RPMI8226 (cell line): ENCODE measurements around the gene NUDT7.

Experiments used
- DNase-seq: peaks from one replicate; pipeline ENCODE4 v3.0.0-alpha.2; 2015

The NUDT7 gene

DNA sequence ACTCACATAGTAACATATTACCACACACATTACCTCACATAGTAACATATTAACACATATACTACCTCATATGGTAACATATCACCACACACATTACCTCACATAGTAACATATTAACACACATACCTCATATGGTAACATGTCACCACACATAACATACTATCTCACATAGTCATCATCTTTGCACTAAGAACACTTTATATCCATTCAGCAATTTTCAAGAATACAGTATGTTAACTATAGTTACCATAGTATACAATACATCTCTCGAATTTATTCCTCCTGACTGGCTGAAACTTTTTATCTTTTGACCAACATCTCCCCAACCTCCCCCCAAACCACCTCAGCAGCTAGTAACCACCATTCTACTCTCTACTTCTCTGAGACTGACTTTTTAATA lies 7.6 kb downstream of the NUDT7 start:
- DNase-seq = no peak

DNA sequence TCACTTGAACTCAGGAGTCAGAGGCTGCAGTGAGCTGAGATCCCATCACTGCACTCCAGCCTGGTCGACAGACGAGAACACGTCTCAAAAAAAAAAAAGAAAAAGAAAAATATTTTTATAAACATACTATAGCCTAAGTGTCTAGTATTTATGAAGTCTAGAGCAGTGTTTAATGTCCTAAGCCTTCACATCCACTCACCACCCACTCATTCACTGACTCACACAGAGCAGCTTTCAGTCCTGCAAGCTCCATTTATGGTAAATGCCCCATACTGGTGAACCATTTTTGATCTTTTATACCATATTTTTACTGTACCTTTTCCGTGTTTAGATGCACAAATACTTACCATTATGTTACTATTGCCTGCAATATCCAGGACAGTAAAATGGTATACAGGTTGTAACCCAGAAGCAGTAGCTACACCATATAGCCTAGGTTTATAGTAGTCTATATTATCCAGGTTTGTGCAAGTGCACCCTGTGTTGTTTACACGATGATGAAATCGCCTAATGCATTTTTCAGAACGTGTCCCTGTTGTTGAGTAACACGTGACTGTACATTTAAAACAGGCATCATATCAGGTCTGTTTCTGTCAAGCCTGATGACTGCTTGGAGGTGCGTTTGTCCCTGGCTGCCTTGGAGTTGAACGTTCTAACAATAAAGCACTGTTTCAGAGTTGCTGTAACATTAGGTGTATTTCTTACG lies 10.1 kb downstream of the NUDT7 start:
- DNase-seq = no peak

DNA sequence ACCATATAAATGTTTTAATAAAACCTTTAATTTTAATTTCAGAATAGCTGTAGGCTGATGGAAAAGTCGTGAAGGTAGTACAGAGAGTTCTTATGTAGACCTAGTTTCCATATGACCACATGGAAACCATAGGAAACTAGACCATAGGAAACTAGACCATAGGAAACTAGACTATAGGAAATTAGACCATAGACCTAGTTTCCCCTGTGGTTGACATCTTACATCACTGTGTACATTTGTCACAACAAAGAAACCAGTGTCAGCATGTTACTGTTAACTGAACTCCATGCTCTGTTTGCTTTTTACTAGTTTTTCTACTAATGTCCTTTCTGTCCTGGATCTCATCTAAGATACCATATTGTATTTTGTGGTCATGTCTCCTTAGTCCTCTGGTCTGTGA lies 14.6 kb downstream of the NUDT7 start:
- no peak for DNase-seq

- no peak for DNase-seq
Observed at GRCh38 chr16:77738706-77739558, 16.6 kb downstream of the NUDT7 start.

GRCh38 chr16:77739559-77739892 lies 17.2 kb downstream of the NUDT7 start:
- DNase-seq = no peak

GRCh38 chr16:77744141-77744540 lies 21.8 kb downstream of the NUDT7 start:
- no peak for DNase-seq

DNA sequence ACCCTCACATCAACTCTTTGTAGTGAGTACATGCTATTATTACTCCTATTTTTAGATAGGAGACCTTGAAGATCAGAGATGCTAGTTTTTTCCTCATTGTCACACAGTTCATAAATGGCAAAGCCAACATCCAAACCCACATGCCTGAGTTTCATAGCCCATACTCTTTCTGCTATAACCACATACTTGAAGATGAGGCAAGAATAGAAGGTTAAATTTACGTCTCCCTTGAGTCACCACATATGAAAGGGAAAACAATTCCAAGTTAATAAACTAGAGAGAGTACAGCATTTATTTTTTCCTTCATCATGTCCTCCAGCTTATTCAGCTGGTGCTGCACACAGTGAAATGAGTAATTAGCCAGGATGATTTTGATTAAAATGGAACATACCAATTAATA lies 23.7 kb downstream of the NUDT7 start:
- DNase-seq = no peak

GRCh38 chr16:77748421-77749005 lies 26.2 kb downstream of the NUDT7 start:
- no peak for DNase-seq

DNA sequence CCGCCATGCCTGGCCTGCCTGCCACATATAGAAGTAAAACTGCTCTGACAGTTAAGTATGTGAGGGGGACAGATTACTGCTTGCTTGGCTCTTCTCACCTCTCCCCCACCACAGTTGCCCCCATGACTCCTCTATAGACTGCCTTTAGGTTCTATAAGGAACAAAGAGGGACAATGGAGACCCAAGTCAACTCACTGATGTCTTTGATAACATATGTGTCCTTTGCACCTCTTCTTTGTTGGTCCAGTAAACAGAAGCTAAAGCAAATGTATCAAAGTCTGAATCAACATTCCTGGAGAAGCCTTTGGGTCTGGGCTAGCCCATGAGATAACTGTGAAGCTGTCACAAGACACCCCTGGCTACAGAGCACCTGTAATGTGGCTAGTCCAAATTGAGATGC lies 27.1 kb downstream of the NUDT7 start:
- no peak for DNase-seq

DNA sequence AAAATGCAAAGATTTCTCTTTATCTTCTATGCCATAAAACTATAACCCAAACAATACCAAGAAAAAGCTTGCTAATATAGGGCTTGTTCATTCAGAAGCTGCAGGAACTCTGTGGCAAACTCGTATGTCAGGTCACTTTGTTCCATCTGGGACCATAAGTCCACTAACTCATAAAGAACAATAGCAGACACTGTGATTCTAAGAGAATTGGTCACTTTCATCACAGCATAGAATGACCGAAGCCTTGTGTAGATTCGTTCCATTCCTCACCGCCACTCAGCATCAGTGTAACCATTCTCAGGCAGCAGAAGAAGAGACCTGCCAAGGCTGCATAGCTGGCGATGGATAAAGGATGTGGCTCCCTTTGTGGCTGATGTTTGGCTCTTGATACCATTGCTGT lies 35.7 kb downstream of the NUDT7 start:
- no peak for DNase-seq

DNA sequence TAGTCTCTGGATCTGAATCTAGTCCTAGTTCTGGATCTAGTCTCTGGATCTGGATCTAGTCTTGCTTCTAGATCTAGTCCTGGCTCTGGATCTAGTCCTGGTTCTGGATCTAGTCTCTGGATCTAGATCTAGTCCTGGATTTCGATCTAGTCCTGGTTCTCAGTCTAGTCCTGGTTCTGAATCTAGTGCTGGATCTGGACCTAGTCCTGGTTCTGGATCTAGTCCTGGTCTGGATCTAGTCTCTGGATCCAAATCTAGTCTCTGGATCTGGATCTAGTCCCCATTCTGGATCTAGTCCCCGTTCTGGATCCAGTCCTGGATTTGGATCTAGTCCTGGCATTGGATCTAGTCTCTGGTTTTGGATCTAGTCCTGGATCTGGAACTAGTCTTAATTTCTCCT lies 36.2 kb downstream of the NUDT7 start:
- no peak for DNase-seq

DNA sequence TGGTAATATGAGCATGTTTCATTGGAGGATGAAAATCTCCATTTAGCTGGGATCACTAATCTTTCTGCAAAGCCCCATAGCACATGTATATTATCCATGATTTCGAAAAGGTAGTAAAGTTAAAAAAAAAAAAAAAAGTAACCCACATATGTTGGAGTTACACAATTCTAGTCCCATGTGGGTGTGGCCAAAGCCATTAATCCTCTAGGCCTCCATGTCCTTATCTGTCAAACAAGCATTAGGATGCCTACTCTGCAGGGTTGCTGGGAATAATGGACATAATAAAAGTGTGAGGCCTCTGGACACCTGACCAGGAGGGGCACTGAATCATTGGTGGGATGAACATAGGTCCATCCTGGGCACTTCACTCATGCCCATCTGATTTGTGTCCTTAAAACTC lies 36.9 kb downstream of the NUDT7 start:
- no peak for DNase-seq

DNA sequence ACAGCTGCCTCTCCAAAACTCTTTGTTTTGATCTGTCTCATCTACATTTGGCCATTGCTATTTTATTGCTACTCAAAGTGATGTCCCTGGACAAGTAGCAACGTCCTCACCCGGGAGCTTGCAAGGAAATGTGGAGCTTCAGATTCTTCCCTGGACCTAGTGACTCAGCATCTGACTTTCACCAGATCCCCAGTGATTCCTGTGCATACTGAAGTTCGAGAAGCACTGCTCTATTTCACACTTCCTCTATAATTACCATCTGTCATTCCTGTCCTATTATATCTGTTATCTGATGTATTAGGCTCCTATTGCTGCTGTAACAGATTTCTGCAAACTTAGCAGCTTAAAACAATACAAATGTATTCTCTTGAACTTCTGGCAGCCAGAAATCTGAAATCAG lies 37.5 kb downstream of the NUDT7 start:
- no peak for DNase-seq

DNA sequence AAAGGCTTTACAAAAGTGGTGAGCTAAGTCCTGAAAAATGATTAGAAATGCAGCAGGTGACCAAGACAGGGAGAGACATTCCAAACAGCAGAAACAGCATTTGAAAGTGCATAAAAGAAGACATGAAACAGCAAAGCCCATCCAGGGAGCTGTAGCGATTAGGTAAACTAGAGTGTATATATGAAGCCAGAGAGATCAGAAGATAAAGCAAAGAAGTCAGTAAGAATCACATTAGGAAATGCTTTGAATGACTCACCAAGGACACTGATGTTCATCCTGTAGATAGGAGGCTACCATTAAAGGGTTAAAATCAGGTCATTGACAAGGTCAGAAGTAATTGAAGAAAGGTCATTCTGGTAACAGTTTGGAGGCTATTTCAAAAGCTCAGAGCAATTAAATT lies 38.5 kb downstream of the NUDT7 start:
- DNase-seq = no peak

GRCh38 chr16:77761204-77761603 lies 38.9 kb downstream of the NUDT7 start:
- no peak for DNase-seq

DNA sequence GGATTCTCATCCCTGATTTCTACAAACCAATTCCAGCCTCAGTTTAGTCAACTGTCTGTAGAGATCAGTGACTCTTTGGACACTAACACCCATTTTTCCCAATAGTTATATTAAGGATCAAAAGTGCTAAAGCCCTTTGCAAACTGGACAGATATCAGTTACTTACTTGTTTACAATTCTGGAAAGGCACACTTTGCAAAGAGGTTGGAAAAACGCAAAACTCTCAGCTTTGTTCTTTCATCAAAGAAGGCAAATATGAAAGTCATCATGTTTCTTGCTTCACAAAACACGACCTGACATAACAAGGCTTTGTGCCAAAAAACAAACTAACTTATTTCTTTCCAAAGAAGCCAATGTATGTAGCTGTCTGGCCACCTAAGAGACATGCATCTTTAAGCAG lies 39.9 kb downstream of the NUDT7 start:
- no peak for DNase-seq

GRCh38 chr16:77763994-77764393 lies 41.7 kb downstream of the NUDT7 start:
- no peak for DNase-seq

DNA sequence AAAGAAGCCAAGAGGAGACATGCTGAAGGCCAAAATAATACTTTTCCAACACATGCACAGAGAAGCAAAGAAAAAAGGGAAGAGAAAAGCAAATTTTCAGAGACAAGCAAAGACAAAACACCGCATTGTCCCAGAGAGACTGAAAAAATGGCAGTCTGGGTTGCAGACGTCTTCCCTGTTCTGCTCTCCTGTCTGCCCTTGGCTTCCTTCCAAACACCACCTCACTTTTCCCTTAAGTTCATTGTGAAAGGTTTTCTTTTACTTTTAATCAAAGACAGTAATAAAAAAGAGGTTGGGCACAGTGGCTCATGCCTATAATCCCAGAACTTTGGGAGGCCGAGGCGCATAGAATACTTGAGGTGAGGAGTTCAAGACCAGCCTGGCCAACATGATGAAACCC lies 44.9 kb downstream of the NUDT7 start:
- no peak for DNase-seq

DNA sequence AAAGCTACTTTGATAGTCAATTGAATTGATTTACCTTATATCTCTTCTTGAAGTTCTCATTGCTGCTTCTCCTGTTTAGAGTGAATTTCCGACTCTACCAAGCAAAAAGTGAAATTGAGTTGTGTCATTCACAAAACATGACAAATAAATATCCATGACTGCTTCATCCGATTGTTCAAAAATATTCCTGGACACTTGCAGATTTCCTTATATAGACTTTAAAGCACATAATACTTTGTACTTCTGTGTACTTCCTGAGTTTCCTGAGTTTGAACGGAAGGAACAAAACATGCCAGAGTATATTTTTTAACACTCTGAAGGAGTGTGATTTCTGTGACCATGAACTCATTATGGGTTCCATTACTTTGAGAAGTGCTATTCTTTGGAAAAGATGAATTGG lies 45.5 kb downstream of the NUDT7 start:
- no peak for DNase-seq

DNA sequence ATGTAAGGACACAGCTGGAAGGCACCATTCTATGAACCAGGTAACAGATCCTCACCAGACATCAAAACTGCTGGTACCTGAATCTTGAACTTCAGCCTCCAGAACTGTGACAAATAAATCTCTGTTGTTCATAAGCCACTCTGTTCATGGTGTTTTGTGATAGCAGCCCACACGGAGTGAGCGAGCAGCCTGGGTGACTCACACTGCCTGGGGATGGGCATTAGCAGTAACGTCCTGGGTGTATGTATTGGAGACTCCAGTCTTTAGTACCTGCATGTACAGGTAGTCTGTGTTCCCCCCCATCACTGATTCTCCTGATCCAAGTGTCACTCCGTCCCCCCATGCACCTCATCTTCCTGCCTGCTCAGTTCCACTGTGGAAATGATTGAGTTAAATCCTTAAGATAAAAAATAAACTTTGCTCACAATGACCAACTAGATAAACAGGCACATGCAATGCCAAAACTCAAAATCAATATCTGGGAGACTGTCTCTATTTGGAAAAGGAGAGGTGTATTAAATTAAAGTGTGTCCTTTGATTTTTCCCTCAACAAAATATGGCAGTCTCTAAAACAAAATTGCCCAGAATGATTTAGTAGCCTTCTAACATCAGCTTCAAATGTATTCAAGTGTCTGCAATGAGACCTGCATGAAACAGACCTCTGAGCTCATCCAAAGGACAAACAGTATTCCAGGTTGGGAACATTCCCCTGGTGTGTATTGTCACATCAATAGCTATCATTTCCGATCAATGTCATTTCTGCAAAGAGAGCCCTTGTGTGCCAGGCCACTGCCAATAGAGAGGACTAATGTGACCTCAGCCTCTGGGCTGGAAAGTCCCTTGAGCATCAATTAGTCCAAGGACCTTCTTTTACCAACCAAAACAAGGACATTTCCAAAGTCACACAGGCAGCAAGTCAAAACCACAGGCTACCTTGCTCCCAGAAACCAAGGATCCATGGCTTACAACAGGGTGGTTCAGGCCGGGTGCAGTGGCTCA lies 53.9 kb downstream of the NUDT7 start:
- no peak for DNase-seq

DNA sequence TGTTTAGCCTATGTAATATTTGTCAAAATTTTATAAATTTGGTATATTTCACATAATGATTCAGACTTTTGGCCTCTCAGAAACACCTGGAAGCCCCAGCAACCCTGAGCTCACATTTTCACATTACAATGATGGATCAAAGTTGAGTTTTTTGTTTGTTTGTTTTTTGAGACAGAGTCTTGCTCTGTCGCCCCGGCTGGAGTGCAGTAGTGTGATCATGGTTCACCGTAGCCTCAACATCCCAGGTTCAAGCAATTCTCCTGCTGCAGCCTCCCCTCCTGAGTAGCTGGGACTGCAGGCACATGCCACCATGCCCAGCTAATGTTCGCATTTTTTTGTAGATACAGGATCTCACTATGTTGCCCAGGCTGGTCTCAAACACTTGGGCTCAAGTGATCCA lies 55.4 kb downstream of the NUDT7 start:
- DNase-seq = no peak

DNA sequence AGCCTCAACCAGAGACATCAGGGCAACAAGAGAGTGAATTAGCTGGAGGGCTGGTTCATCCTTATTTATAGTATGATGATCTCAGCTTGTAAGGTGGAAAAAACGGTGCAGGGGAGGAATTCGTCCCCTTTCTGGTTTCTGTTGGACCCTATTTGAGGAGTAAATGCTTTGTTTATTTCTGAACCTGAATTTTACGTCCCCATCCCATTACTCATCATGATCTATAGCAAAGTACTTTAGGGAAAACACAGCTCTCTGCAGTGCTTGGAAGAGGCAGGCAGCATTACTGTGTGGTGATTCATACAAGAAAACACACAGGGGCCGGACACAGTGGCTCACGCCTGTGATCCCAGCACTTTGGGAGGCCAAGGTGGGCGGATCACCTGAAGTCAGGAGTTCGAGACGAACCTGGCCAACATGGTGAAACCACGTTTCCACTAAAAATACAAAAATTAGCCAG lies 58.1 kb downstream of the NUDT7 start:
- DNase-seq = no peak

GRCh38 chr16:77781091-77781490 lies 58.8 kb downstream of the NUDT7 start:
- no peak for DNase-seq
